GM12872 (cell line): ENCODE measurements around the gene TM9SF3.

Source experiments
- TF ChIP-seq, protein P1 (sequence below): IDR thresholded peaks from 3 replicates; pipeline ENCODE4 v1.5.1; 2011; ENCODE audit warnings: low read depth, mild to moderate bottlenecking, low read length, moderate library complexity; ENCODE audit not compliant: insufficient read depth

TM9SF3 gene

DNA sequence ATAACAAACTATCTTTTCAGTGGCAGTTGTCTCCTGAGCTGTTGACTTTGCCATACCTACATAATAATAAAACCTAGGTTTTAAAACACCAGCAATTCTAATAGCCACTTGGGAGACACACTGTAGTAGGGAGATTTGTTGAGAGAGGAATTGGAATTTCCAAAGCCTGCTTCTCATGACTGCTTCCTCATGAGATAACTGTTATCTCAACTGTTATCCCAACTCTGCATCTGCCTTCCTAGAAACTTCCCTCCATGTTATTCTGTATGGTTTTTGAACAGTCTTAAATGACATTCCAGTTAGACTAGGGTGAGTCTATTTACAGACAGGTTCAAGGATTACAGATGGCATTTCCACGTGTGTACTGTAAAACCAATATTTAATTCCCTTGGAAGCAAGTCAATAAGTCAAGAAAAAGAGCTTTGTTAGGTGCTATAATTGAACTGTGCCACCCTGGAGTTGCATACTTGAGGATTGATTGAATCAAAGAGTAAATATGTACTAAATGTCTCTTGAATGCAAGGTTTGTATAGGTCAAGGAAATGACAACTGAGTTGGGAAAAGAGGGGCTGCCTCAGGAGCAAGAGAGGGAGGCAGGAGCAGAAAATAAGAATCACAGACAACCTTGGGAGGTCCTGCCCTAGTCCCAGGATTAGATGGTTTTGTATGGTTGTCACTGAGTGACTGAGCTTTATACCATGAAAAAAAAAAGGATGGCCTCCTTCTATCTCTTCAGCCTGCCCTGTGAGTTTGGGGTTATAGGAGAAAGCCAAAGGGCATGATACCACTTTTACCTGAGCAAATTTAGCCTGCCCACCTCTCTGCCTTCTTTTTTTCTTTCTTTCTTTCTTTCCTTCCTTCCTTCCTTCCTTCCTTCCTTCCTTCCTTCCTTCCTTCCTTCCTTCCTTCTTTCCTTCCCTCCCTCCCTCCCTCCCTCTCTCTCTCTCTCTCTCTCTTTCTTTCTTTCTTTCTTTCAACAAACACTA is 9.9 kb upstream of the TM9SF3 start:
- TF ChIP-seq, protein P1, sequence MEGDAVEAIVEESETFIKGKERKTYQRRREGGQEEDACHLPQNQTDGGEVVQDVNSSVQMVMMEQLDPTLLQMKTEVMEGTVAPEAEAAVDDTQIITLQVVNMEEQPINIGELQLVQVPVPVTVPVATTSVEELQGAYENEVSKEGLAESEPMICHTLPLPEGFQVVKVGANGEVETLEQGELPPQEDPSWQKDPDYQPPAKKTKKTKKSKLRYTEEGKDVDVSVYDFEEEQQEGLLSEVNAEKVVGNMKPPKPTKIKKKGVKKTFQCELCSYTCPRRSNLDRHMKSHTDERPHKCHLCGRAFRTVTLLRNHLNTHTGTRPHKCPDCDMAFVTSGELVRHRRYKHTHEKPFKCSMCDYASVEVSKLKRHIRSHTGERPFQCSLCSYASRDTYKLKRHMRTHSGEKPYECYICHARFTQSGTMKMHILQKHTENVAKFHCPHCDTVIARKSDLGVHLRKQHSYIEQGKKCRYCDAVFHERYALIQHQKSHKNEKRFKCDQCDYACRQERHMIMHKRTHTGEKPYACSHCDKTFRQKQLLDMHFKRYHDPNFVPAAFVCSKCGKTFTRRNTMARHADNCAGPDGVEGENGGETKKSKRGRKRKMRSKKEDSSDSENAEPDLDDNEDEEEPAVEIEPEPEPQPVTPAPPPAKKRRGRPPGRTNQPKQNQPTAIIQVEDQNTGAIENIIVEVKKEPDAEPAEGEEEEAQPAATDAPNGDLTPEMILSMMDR = no peak

DNA sequence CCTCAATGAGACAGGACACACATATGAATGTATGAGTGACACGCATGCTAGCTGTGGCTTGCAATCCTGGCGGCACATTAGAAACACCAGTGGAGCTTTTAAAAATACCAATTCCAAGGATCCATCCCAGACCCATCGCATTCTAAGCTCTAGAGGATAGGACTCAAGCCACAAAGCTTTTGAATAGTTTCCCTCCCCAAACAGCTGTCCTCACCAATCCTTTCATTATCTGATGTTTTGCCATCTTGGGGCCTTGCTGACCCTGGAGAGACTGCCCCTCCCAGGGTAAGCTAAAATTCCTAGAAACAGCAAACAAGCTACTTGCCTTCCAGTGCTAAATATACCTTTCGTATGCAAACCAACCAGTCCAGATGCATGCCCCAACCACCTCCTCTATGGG is 8.9 kb upstream of the TM9SF3 start:
- TF ChIP-seq, protein P1 = no peak

DNA sequence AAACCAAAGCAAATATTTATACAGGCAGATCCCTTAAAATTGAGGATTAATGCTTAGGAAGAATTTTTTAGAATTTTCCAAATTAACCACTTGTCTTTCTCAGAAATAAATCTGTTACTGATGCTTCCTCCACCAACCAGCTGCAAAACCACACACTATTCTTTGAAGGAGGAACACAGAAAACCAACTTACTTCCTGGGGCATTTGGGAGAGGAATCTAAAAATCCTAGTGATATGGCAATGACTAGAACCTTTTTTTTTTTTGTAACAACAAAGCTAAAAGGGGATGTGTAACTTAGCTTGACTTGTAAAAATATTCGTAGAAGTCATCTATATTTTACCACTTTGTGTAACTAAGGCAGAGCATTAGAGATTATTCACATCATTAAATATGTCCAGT is 5.1 kb upstream of the TM9SF3 start:
- TF ChIP-seq, protein P1 = no peak

DNA sequence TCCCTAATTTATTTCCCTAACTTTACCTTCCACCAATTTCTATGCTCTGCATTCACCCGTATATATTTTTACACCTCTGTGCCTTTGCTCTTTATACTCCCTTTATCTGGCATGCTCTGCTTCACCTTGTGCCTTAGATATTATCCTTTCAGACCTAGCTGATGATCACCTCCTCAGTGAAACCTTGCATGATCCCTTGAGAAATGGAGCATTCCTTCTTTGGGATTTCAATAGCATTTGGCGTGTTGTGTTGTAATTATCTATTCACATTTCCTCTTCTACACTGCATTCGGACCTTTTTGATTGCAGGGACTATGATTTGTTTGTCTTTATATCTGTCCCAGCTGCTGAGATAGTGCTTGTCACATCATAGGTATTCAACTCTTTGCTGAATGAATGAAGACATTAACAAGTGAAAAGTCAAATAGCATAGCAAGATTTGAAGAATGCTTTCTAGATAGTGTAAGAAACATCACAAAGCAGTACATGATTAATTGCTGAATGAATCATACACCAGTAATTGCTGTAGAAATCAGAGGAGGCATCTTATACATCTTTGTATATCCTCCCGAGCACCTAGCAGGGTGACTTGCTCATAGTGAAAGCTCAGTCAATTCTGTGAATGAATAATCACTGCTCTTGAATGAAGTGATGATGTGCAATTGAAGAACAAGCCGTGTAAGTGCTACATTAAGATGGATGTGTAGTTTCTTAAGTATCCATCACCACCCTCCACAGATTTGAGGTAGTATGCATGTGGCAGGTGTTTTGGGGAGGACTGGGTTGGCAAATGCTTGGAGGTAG is 2.0 kb upstream of the TM9SF3 start:
- TF ChIP-seq, protein P1 = no peak

DNA sequence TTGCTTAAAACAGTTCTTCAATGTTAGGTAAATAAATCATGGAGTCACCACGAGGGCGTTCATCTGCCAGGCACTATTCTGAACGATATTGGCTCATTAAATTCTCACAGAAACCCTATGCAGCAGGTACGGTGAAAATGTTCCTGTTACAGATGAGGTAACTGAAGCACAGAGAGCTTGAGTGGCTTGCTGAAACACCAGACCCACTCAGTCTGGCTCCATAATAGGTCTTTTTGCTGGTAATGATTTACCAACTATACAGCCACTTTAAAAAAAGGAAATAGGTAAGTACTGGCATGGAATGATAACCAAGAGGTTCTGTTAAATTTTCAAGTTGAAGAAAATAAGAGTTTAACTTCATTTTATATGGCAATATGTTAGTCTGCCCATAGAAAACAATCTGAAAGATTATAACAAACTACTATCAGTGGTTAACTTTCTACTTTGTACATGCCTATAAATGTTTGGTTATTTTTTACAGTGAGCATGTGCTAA is 1.3 kb upstream of the TM9SF3 start:
- TF ChIP-seq, protein P1 = no peak

DNA sequence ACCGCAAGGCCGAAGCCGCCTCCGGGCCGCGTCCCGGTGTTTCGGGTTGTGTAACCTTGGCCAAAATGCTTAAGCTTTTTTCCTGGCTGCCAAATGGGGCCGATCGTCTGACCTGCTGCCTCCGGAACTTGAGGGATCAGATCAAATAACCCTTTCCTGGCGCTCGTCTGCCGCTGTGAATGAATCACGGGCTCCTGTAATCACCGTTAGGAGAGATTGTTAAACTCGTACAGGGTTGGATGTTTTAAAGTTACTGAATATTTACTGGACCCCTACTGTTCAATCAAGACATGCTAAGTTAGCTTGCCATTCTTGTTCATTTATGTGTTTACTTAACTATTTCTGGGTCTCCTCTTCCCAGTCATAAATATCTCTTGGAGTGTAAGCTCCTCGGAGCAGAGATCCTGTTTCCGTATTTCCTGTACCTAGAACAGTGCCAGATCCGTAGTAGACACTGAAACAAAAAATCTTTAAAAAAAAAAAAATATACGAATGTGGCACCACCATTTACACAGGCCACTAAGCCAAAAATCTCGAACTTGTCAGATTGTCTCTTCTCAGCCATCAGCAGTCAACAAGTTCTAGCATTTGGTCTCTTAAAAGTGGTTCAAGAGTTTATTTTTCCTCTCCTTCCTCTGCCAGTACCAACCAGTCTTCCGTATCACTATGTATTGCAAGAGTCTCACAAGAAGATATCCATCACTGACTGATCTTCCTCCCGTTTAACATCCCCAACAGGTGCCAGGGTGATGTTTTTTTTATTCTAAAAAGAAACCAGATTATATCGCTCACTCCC is 650 bp upstream of the TM9SF3 start:
- TF ChIP-seq, protein P1 = no peak
